Stimulated activated CD8-positive, alpha-beta memory T cell treated with anti-CD3 and anti-CD28 coated beads, Interleukin-15, amount 100 ng/mL, for 1 hour (primary cell): ENCODE measurements around the gene PWP2.
"Not testable (repeated sequence)": the region's sequence is repeated elsewhere in the genome, so short reads cannot be mapped to it uniquely, and the experiment has no call there.

Experiments
- DNase-seq: peaks from one replicate; pipeline ENCODE4 v3.0.0-alpha.2; 2020; ENCODE audit warnings: low read depth

The PWP2 gene

GRCh38 chr21:44163167-44163653, 56.0 kb downstream of the PWP2 start:
- not testable (repeated sequence) for DNase-seq

- DNase-seq = not testable (repeated sequence)
Measured at GRCh38 chr21:44165933-44166332, 58.7 kb downstream of the PWP2 start.

- DNase-seq = not testable (repeated sequence)
Measured at GRCh38 chr21:44167527-44167926, 60.3 kb downstream of the PWP2 start.

GRCh38 chr21:44170326-44170725, 63.1 kb downstream of the PWP2 start:
- not testable (repeated sequence) for DNase-seq

GRCh38 chr21:44170863-44171262, 63.7 kb downstream of the PWP2 start:
- not testable (repeated sequence) for DNase-seq

- not testable (repeated sequence) for DNase-seq
Measured at GRCh38 chr21:44171962-44172572, 64.9 kb downstream of the PWP2 start.

GRCh38 chr21:44172741-44173140, 65.5 kb downstream of the PWP2 start:
- DNase-seq = not testable (repeated sequence)

- not testable (repeated sequence) for DNase-seq
Measured at GRCh38 chr21:44175189-44175588, 68.0 kb downstream of the PWP2 start.

GRCh38 chr21:44176127-44176526, 68.9 kb downstream of the PWP2 start:
- not testable (repeated sequence) for DNase-seq
